K562 (cell line): Measurements from ENCODE around the gene PCSK7. TPM values are rescaled to one million over a fixed set of nuclear protein-coding genes. Genes with fewer than 3 reads are reported as not detected.

Source experiments
- ATAC-seq: fragments of 200-7000 bp; cut with Tn5 transposase; 3 replicates; pipeline ENCODE4 v1.9.1; 2020; ENCODE audit warnings: moderate library complexity
- BruUV-seq: library from RNA; stranded (reverse); fragments of 400-500 nt; replicated peaks from 2 replicates; lab custom pipeline; 2021; lab: Mats Ljungman, UMichigan
- CTCF ChIA-PET: fragments of 300-600 bp; formaldehyde crosslinking; extraction: SDS; loops from one replicate; lab custom pipeline; 2021; ENCODE audit warnings: low intra/inter-chr PET ratio; lab: Yijun Ruan, JAX
- POLR2A ChIA-PET: fragments of 300-600, 350-650 bp; sonication (Branson Sonifier 250); formaldehyde crosslinking; extraction: SDS; loops from one replicate; lab custom pipeline; 2021; ENCODE audit warnings: antibody characterized with exemption, inconsistent platforms; lab: Yijun Ruan, JAX
- DNase-seq, 4 experiments: peaks; one replicate each; pipeline versions ENCODE4 v3.0.0 to v3.0.0-alpha.2; 2011 to 2018; ENCODE audit warnings: low spot score in 3 of 4, mixed read lengths in 3 of 4; ENCODE audit errors: extremely low read depth in 1 of 4
- FAIRE-seq: peaks from 2 replicates; lab custom pipeline; 2011; peaks lifted over from hg19 to GRCh38; lab: Jason Lieb, UNC
- H2AFZ ChIP-seq: 2 replicates; pipeline ENCODE4 v1.6.0; 2011; ENCODE audit warnings: low read depth, low read length, control low read depth, inconsistent platforms
- H3K27ac ChIP-seq: fragments of 200-600 bp; 3 replicates; pipeline ENCODE4 v1.8.0; 2011; ENCODE audit warnings: low read depth, mild to moderate bottlenecking, control low read depth, inconsistent platforms, low read length, moderate library complexity, mixed read lengths; ENCODE audit errors: extremely low read depth
- H3K27me3 ChIP-seq, 2 experiments: fragments of 300-600 bp in 1 of 2; 2 replicates in 1 of 2; 3 replicates in 1 of 2; pipeline versions ENCODE4 v1.6.0 to v1.8.0; 2011; ENCODE audit warnings: inconsistent platforms in 2 of 2, low read length in 2 of 2, mild to moderate bottlenecking in 1 of 2, mixed read lengths in 1 of 2, moderate library complexity in 1 of 2; ENCODE audit not compliant: control insufficient read depth in 2 of 2, insufficient read depth in 2 of 2
- H3K36me3 ChIP-seq: fragments of 300-600 bp; 3 replicates; pipeline ENCODE4 v1.8.0; 2011; ENCODE audit warnings: mild to moderate bottlenecking, low read length, inconsistent platforms; ENCODE audit not compliant: control insufficient read depth, insufficient read depth
- H3K4me1 ChIP-seq, 2 experiments: fragments of 200-600 bp in 1 of 2; replicated peaks in 1 of 2; 2 replicates in 1 of 2; 3 replicates in 1 of 2; pipeline versions ENCODE4 v1.5.1 to v1.8.0; 2011; ENCODE audit warnings: inconsistent platforms in 2 of 2, low read length in 2 of 2, mild to moderate bottlenecking in 1 of 2, mixed read lengths in 1 of 2, moderate library complexity in 1 of 2; ENCODE audit not compliant: control insufficient read depth in 2 of 2, insufficient read depth in 2 of 2
- H3K4me2 ChIP-seq: 2 replicates; pipeline ENCODE4 v1.6.1; 2011; ENCODE audit warnings: low read length, control low read depth, inconsistent platforms, mixed read lengths; ENCODE audit not compliant: insufficient read depth
- H3K4me3 ChIP-seq: fragments of 200-600 bp; sonication (generic), shearing (Covaris generic); 2 replicates; pipeline ENCODE4 v1.5.1; 2016; ENCODE audit warnings: control low read depth, inconsistent platforms
- H3K79me2 ChIP-seq: fragments of 200-600 bp; 3 replicates; pipeline ENCODE4 v1.8.0; 2011; ENCODE audit warnings: low read length, inconsistent platforms; ENCODE audit not compliant: control insufficient read depth, insufficient read depth
- H3K9ac ChIP-seq, 2 experiments: 2 replicates each; pipeline versions ENCODE4 v1.6.0 to v1.6.1; 2011; ENCODE audit warnings: low read depth in 2 of 2, low read length in 2 of 2, control low read depth in 1 of 2, inconsistent platforms in 1 of 2, mild to moderate bottlenecking in 1 of 2, mixed read lengths in 1 of 2; ENCODE audit not compliant: insufficient read depth in 1 of 2
- H3K9me1 ChIP-seq: one replicate; pipeline ENCODE4 v1.6.0; 2011; ENCODE audit warnings: inconsistent platforms, mild to moderate bottlenecking, low read length, moderate library complexity; ENCODE audit not compliant: control insufficient read depth, insufficient read depth
- H3K9me3 ChIP-seq: replicated peaks from 2 replicates; pipeline ENCODE4 v1.5.1; 2011; ENCODE audit warnings: low read depth, low read length, inconsistent platforms; ENCODE audit not compliant: control insufficient read depth, insufficient read depth
- H4K20me1 ChIP-seq: replicated peaks from 2 replicates; pipeline ENCODE4 v1.6.1; 2011; ENCODE audit warnings: low read length, inconsistent platforms, mixed read lengths; ENCODE audit not compliant: control insufficient read depth, insufficient read depth
- FOXP4 ChIP-seq: sonication (generic); formaldehyde crosslinking; IDR thresholded peaks from 2 replicates; pipeline ENCODE4 v1.8.0; 2022; ENCODE audit warnings: mild to moderate bottlenecking, missing genetic modification reagents, borderline replicate concordance
- PREB ChIP-seq: sonication (generic); formaldehyde crosslinking; IDR thresholded peaks from 2 replicates; pipeline ENCODE4 v1.8.1; 2023; ENCODE audit warnings: mild to moderate bottlenecking, missing genetic modification reagents
- WGBS: fragments of 100-300 bp; shearing (Covaris generic); methylation state at CpG from one replicate; pipeline ENCODE4 v1.1.6; 2016; ENCODE audit warnings: low coverage, mixed read lengths; ENCODE audit not compliant: insufficient coverage; ENCODE audit errors: missing lambda C conversion rate; 5-methylcytosine and 5-hydroxymethylcytosine counted together
- in situ Hi-C: fragments of 300-500 bp; cut with MboI; formaldehyde crosslinking; loops from 4 replicates; pipeline ENCODE4 v1.15.0; 2018; ENCODE audit warnings: inconsistent platforms, mixed read lengths
- intact Hi-C: fragments of 100-400 bp; cut with micrococcal nuclease; formaldehyde crosslinking; loops from 2 replicates; pipeline ENCODE4 v1.14.2; 2022
- polyA plus RNA-seq, 8 experiments: library from polyadenylated mRNA; depleted of rRNA in 4 of 8; stranded (reverse) in 5 of 8; unstranded in 3 of 8; fragments of >200 nt; fragmentation: Nextera tagmentation in 2 of 8; fragmentation: Illumina TruSeq in 1 of 8; extraction: Ambion mirVana in 2 of 8; extraction: Trizol in 1 of 8; gene quantifications; 2 replicates each; pipeline versions ENCODE4 v1.2.1 to v1.2.3, GENCODE V29; 2011 to 2014; ENCODE audit warnings: inconsistent platforms in 1 of 8, missing spikeins in 1 of 8
- total RNA-seq, 7 experiments: library from RNA; depleted of rRNA in 6 of 7; stranded (reverse); fragments of >200 nt in 6 of 7; fragmentation: Illumina TruSeq in 2 of 7; extraction: Trizol in 2 of 7; gene quantifications; 2 replicates each; pipeline versions ENCODE4 v1.2.1 to v1.2.3, GENCODE V29; 2011 to 2021; ENCODE audit warnings: low replicate concordance in 1 of 7

Gene PCSK7
- total and polyA plus RNA-seq, 9 of the 15 experiments (the other 6 are each of a cell fraction or from before 2014, with no cell fraction given) = 3.1 to 29.2 (median 15.6) TPM

- ATAC-seq = no peak
- Histone ChIP-seq H4K20me1 (no peaks in the 10 kb centered on the region), H3K27ac (no peak overlapping the region), H3K4me1 (peaks cover 0 to 3% of the 10 kb centered on the region in 2 experiments; a peak in 1 of 5 replicates), H3K9me1 (no peaks in the 10 kb centered on the region), H3K4me2 (no peak overlapping the region), H3K79me2 (peaks cover 14% of the 10 kb centered on the region), H3K36me3 (peaks cover 42% of the 10 kb centered on the region; the same call in 2 of the 3 replicates), H2AFZ (no peak overlapping the region), H3K27me3 (no peaks in the 10 kb centered on the region), H3K9ac (no peak overlapping the region), H3K9me3 (no peaks in the 10 kb centered on the region), H3K4me3 (no peak overlapping the region)
- intact Hi-C loops = no loop called here
- BruUV-seq = no TSS peak
- 91% methylated on average over 5 of the region's 5 CpGs for WGBS
- in situ Hi-C loops = loop anchor here (25.0 kb wide), 1 partner anchor 726 kb away; no protein-coding TSS in a partner anchor
- FAIRE-seq = no peak
- no peak for DNase-seq
- CTCF ChIA-PET = no interaction called here
- TF ChIP-seq PREB (CRISPR knock-in tag) (no peak), FOXP4 (no peak)
- POLR2A ChIA-PET = interaction anchor here (1.0 kb wide), 1 partner anchor 87 kb away, joined by 3 read pairs; no protein-coding TSS in a partner anchor
Observed at GRCh38 chr11:117238221-117238620, 6.3 kb upstream of the PCSK7 start.
